Duodenal mucosa (tissue), 2 donors: ENCODE results near the gene SIRPB2.

ENCODE experiments used
- H3K27ac ChIP-seq: one replicate; pipeline ENCODE4 v1.7.0; 2013; ENCODE audit warnings: low read depth, low read length
- H3K27me3 ChIP-seq, 2 donors: one replicate each; pipeline ENCODE4 v1.7.0; 2013; ENCODE audit warnings: low read length in 2 of 2, control low read depth in 1 of 2; ENCODE audit not compliant: insufficient read depth in 2 of 2, control insufficient read depth in 1 of 2
- H3K36me3 ChIP-seq, 2 donors: one replicate each; pipeline ENCODE4 v1.7.0; 2013; ENCODE audit warnings: low read length in 2 of 2, control low read depth in 1 of 2; ENCODE audit not compliant: insufficient read depth in 2 of 2, control insufficient read depth in 1 of 2
- H3K4me1 ChIP-seq, 2 donors: one replicate each; pipeline ENCODE4 v1.7.0; 2013; ENCODE audit warnings: low read length in 2 of 2, control low read depth in 1 of 2; ENCODE audit not compliant: insufficient read depth in 2 of 2, control insufficient read depth in 1 of 2
- H3K4me3 ChIP-seq, 2 donors: one replicate each; pipeline ENCODE4 v1.7.0; 2013; ENCODE audit warnings: low read length in 2 of 2, low read depth in 1 of 2
- H3K9ac ChIP-seq, 2 donors: one replicate each; pipeline ENCODE4 v1.7.0; 2013; ENCODE audit warnings: low read length in 2 of 2, low read depth in 1 of 2
- H3K9me3 ChIP-seq, 2 donors: one replicate each; pipeline ENCODE4 v1.7.0; 2013; ENCODE audit warnings: low read length in 2 of 2, control low read depth in 1 of 2; ENCODE audit not compliant: control insufficient read depth in 1 of 2

The SIRPB2 gene

GRCh38 chr20:1472556-1473245 is 18.5 kb downstream of the SIRPB2 start:
- H3K36me3 ChIP-seq = no peaks in the 10 kb centered on the region
- peak overlapping the region in 1 of 2 donors; percentile 27 for H3K9ac ChIP-seq
- H3K4me1 ChIP-seq = peaks cover 46% of the 10 kb centered on the region in 2 donors
- H3K27ac ChIP-seq = no peak overlapping the region
- no peak overlapping the region for H3K4me3 ChIP-seq
- H3K27me3 ChIP-seq = peaks cover 0 to 3% of the 10 kb centered on the region in 2 donors
- H3K9me3 ChIP-seq = no peaks in the 10 kb centered on the region

- no peak overlapping the region for H3K4me3 ChIP-seq
- no peak overlapping the region for H3K27ac ChIP-seq
- peaks cover 51 to 52% of the 10 kb centered on the region in 2 donors for H3K4me1 ChIP-seq
- no peaks in the 10 kb centered on the region for H3K36me3 ChIP-seq
- H3K27me3 ChIP-seq = peaks cover 0 to 3% of the 10 kb centered on the region in 2 donors
- no peak overlapping the region for H3K9ac ChIP-seq
- H3K9me3 ChIP-seq = no peaks in the 10 kb centered on the region
Observed at GRCh38 chr20:1471242-1471641, 20.0 kb downstream of the SIRPB2 start.

DNA sequence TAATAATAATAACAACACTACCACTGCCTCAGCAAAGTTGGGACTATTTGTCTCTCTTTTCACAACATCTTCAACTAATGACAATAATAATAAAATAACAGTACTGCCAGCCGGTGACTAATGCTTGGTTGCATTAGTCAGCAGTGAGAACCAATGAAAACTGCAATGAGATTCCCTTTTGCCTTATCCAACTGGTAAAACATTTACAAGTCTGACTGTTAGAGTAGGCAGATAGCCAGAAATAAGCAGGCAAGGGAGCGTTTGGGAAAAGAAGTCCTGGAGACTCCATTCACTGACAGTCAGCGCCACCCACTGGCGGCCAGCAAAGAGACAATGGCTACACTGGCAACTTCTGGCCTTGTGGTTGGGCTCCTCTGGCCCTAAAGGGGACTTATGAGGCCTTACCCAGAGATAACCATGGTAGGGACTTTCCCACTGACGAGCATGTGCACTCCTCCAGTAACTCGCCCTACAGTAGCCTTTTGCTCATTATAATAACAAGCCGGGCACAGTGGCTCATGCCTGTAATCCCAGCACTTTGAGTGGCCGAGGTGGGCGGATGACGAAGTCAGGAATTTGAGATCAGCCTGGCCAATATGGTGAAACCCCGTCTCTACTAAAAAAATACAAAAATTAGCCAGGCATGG is 21.2 kb downstream of the SIRPB2 start:
- H3K9ac ChIP-seq = no peak overlapping the region
- no peak overlapping the region for H3K27ac ChIP-seq
- H3K4me3 ChIP-seq = no peak overlapping the region
- H3K36me3 ChIP-seq = peaks cover 3 to 4% of the 10 kb centered on the region in 2 donors
- peaks cover 60 to 63% of the 10 kb centered on the region in 2 donors for H3K4me1 ChIP-seq
- H3K9me3 ChIP-seq = no peaks in the 10 kb centered on the region
- peaks cover 0 to 3% of the 10 kb centered on the region in 2 donors for H3K27me3 ChIP-seq

DNA sequence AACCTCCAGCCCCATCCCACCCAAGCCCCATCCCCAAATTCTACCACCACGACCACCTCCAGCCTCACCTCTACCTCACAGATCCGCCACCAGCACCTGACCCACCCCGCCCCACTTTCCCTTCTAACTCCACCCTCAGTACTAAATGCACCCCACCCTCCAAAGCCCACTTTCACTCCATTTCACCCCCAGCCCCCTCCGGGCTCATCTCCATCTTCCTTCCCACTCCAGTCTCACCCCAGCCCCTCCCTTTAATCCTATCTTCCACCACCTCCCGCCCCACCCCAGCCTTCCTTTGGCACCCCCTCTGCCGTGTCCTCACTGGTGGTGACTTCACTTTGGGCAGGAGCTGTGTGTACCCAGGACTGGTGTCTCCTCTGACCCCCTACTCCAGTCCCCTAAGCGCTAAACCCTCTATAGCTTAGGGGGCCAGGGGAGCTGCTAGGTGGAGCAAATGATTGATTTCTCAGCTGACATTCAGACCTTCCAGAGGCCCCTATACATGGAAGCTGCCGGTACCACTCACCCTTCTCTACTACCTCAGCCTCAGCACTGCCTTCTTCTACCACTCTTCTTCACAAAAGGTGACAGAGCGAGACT is 21.8 kb downstream of the SIRPB2 start:
- peaks cover 0 to 3% of the 10 kb centered on the region in 2 donors for H3K27me3 ChIP-seq
- no peak overlapping the region for H3K27ac ChIP-seq
- H3K36me3 ChIP-seq = peaks cover 4 to 8% of the 10 kb centered on the region in 2 donors
- no peak overlapping the region for H3K9ac ChIP-seq
- H3K9me3 ChIP-seq = no peaks in the 10 kb centered on the region
- H3K4me1 ChIP-seq = peaks cover 67 to 69% of the 10 kb centered on the region in 2 donors
- no peak overlapping the region for H3K4me3 ChIP-seq

DNA sequence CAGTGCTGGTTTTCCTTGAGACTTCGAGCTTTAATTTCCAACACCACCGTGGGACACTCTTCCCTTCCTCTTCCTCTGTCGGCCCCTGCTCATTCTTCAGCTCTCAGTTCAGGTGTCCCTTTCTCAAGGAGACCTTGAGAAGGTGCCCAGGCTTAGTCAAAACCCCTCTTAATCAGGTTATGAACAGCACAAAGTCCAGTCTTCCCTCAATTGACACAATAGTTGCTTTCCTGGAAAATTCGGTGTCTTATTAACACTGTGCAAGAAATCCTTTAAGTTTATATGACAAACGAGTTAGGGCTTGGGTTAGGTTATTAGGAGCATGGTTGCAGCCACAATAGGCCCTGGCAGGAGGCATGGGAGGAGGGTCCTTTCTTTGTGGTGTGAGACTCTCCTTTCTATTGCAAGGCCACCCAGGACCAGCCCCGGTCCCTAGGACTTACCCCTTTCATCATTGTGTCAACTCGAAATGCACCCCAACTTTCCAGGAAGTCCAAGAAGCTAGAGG is 23.0 kb downstream of the SIRPB2 start:
- H3K4me1 ChIP-seq = peaks cover 60 to 62% of the 10 kb centered on the region in 2 donors
- H3K27ac ChIP-seq = peak overlapping the region; percentile 57
- no peaks in the 10 kb centered on the region for H3K9me3 ChIP-seq
- no peak overlapping the region for H3K9ac ChIP-seq
- H3K4me3 ChIP-seq = peak overlapping the region; percentile 65 to 69
- peaks cover 0 to 3% of the 10 kb centered on the region in 2 donors for H3K27me3 ChIP-seq
- peaks cover 4 to 18% of the 10 kb centered on the region in 2 donors for H3K36me3 ChIP-seq

GRCh38 chr20:1467355-1468116 is 23.7 kb downstream of the SIRPB2 start:
- no peaks in the 10 kb centered on the region for H3K27me3 ChIP-seq
- H3K9me3 ChIP-seq = no peaks in the 10 kb centered on the region
- peak overlapping the region; percentile 85 for H3K27ac ChIP-seq
- H3K36me3 ChIP-seq = peaks cover 4 to 18% of the 10 kb centered on the region in 2 donors
- peaks cover 54 to 56% of the 10 kb centered on the region in 2 donors for H3K4me1 ChIP-seq
- H3K9ac ChIP-seq = peak overlapping the region; percentile 70 to 76
- H3K4me3 ChIP-seq = peak overlapping the region; percentile 65 to 69

- Histone ChIP-seq H3K36me3 (peaks cover 4 to 20% of the 10 kb centered on the region in 2 donors), H3K27me3 (no peaks in the 10 kb centered on the region), H3K9me3 (no peaks in the 10 kb centered on the region), H3K9ac (peak overlapping the region; percentile 70 to 76), H3K4me1 (peaks cover 49 to 50% of the 10 kb centered on the region in 2 donors), H3K27ac (peak overlapping the region; percentile 85), H3K4me3 (peak overlapping the region; percentile 65 to 69)
Observed at GRCh38 chr20:1467082-1467354, 24.2 kb downstream of the SIRPB2 start.

DNA sequence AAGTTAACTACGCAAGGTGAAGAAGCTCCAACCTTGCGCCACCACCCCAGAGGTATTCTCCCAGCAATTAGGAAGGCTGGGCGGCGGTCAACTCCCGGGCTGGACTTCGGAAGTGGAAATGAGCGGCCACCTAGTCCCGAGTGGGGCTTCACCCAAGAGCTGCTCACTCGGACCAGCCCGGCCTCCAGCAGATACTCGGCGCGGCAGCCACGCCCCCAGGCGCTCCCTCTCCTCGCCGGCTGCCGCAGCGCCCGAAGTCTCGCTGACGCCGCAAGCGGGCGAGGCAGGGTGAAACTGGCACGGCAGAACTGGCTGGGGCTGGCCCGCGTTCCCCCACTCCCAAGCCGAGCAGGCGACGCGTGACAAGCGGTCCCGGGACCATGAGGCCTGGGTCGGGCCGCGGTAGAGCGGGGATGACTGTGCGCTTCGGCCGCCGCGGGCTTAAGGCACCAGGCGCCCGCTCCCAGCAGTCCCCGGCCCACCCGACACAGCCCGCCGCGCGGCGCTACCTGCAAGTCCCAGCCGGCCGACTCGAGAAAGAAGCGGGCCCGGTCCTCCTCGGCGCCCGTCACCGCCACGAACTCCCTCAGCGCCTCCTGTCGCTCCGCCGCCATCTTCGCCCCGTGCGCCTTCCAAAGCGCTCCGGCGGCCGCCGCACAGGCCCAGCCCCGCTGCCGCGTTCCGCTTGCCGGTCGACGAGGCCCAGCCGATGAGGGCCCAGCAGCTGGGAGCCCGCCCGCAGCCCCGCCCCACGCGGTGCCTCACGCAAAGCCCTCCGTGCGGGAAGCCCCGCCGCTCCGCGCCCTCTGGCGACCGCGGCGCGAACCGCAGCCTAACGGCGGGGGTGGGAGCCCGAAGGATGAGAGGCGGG is 24.8 kb downstream of the SIRPB2 start, which contains the start of gene NSFL1C:
Gene NSFL1C (minus strand): TSS at position 639 of the 871 bp plus-strand sequence. CDS start 25 bp downstream, at position 614.
- Histone ChIP-seq H3K27ac (peak within 1 kb of the TSS; percentile 85), H3K9ac (peak within 1 kb of the TSS; percentile 70 to 77), H3K4me3 (peak within 1 kb of the TSS; percentile 84 to 88), H3K4me1 (peaks cover 48 to 49% of the 10 kb centered on the region in 2 donors), H3K27me3 (no peaks in the 10 kb centered on the region), H3K36me3 (peaks cover 6 to 26% of the 10 kb centered on the region in 2 donors), H3K9me3 (no peaks in the 10 kb centered on the region)
